T-helper 1 cell treated with Interleukin-12 subunit alpha and Interleukin-12 subunit beta and Interleukin-4 antibody, amounts not matched to agents 30 ng/mL and 1 ng/mL, for 36 hours (primary cell): Measurements from ENCODE around the gene SLX4. TPM values are rescaled to one million over a fixed set of nuclear protein-coding genes. Genes with fewer than 3 reads are reported as not detected.

Experiments
- intact Hi-C: fragments of 100-400 bp; cut with micrococcal nuclease; formaldehyde crosslinking; loops from one replicate; pipeline ENCODE4 v1.15.1; 2024
- total RNA-seq: library from RNA; stranded (reverse); gene quantifications from 2 replicates; pipeline ENCODE4 v1.2.3, GENCODE V29; 2022

The SLX4 gene
- total RNA-seq, 1 donor from 2014 or later: 12.0 TPM

- intact Hi-C loops: no loop called here
Measured at GRCh38 chr16:3554351-3554928, 57.0 kb downstream of the SLX4 start.

GRCh38 chr16:3553138-3553923, 58.1 kb downstream of the SLX4 start:
- intact Hi-C loops: no loop called here

- intact Hi-C loops: no loop called here
Measured at GRCh38 chr16:3550851-3551847, 60.3 kb downstream of the SLX4 start.

DNA sequence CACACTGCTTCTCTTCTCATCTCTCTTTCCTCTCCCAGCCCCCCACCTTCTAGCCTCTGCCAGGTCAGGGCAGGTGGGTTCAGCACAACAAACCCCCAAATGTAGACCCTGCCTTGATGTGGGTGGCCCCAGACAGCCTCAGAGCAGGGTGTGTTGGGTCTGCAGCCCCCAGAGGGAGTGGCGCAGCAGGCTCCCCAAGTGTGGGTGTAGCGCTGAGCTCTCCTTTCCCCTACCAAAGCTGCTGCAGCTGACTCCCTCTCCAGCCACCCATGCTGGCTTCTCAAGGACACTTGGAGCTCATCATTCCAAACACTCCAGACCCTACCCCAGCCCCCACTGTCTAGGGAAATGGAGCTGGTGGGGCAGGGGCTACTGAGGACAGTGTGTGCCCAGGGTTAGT, 61.5 kb downstream of the SLX4 start:
- intact Hi-C loops: no loop called here

- intact Hi-C loops: no loop called here
Measured at GRCh38 chr16:3548859-3549258, 62.5 kb downstream of the SLX4 start.

DNA sequence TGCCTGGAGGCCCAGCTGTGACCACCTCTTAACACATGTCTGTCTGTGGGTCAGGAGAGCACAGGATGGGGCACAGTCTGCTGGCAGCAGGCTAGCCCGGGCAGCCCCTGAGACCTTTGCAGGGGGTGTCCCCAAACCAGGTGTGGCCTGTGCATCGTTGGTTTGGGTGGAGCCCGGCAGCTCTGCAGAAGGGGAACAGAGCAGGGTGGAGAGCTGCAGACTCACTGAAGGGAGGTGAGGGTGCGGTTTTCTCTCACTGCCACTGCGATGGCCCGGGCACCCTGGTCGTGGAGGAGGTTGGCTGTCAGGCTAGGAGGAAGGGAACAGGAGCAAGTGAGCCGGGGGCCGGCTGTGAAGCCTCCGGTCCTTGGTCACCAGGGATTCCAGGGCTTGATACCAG, 63.0 kb downstream of the SLX4 start:
- intact Hi-C loops: no loop called here

DNA sequence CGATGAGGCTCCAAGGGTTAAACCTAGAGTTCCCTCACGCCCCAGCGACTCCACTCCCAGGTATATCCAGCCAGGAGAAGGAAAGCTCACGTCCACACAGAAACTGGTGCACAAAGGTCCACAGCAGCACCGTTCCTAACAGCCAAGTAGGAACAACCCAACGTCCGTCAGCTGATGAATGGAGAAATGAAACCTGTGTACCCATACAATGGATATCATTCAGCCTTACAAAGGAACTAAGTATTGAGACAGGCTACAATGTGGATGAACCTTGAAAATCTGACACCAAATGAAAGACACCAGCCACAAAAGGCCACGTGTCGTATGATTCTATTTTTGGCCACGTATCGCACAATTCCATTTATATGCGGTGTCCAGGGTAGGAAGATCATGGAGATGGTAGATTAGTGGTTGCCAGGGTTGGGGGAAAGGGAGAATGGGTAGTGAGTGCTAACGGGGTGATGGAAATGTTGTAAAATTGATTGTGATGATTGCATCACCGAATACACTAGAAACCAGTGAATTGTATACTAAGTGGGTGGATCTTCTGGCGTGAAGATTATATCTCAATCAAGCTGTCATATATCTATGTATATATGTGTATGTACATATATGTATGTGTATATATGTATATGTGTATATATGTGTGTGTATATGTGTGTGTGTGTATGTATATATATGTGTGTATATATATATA, 64.3 kb downstream of the SLX4 start:
- intact Hi-C loops: no loop called here

GRCh38 chr16:3542601-3543373, 68.6 kb downstream of the SLX4 start:
- intact Hi-C loops: no loop called here

DNA sequence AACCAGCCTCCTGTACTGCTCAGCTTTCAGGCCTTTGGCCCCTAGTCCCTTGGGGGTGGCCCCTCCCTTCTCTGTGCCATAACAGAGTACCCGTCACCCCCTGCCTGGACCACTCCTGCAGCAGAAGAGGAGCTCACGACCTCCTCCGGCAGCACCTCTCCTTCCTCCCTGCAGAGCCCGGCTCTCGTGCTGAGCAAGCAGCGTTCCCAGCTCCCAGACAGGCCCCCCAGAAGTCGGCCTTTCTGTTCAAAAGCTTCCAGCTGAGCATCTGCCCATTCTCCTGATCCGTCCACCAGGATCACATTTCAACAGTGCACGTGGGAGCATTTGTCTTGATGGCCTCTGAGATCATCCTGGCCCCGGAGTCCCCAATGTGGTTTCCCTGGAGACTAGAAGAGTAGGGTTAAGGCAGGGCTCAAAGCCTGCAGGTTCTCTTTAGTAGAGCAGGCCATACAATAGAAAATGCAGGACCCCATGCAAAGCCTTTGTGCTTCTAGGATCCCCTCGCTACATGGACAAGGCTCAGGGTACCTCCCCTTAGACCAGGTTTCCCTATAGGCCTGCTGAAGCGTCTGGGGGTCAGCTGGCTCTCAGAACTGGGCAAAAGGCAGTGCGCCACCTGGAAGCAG, 69.8 kb downstream of the SLX4 start:
- intact Hi-C loops: no loop called here

GRCh38 chr16:3538222-3538621, 73.2 kb downstream of the SLX4 start:
- intact Hi-C loops: no loop called here

DNA sequence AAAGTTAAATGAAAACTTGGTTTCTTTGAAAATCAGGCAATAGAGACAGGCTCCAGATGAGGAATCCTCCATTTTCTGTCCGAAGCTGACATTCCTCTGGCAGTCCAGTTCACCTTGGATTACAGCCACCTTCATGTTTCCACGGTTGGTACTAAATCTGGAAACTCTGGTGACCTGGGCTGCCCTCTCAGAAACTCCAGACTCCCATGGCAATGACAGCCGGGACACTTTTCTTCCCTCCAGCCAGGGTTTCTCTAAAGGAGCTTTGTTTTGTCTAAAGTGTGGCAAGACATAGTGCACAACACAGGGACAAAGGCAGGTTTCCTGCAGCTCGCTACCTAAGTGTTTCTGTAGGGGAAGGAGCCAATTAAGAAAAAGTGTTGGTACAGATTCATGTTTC, 74.6 kb downstream of the SLX4 start:
- intact Hi-C loops: no loop called here

DNA sequence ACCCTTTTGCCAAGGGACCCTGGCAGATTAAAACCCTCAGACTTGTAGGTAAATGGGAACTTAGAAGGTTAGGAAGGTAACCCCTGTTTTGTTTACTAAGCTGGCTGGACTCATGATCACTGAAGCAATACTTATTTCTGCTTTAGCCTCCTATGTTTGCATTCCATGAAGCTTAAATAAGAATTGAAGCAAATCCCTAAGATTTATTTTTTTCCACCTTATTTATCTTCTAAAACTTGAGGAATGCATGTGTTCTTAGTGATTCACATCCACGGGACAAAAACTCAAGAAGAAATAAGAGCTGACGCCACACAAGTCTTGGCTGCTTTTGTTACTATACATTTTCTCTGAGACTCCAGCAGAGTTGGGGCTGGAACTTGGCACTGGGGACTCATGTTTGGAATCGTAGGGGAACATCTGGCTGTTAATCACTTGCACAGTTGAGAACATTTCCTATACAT, 75.1 kb downstream of the SLX4 start:
- intact Hi-C loops: no loop called here

DNA sequence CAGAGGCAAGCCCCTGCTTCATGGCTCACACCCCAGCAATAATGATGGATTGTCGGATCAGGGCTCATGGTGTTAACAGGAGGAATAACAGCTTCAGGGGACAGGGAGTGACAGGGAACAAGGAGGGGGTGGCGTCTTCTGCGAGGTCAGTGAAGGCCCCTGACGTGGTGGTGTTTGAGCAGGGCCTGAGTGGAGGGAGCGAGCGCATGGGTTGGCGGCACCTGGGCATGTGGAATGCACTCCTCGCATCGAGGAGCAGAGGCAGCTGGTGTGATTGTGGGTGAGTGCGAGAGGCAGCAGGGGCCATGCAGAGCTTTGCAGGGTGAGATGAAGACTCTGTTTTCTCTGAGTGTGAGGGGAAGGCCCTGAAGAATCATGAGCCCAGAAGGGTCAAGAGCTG, 77.3 kb downstream of the SLX4 start:
- intact Hi-C loops: no loop called here

- intact Hi-C loops: no loop called here
Measured at GRCh38 chr16:3532741-3533140, 78.7 kb downstream of the SLX4 start.

Other genes starting within 250 kb of the SLX4 start
- 18.8 and 22.1 TPM in 2 replicates for gene ZSCAN32, start 210.6 kb downstream of the SLX4 start, total RNA-seq
- 11.3 and 12.6 TPM in 2 replicates for gene ZNF174, start 210.4 kb downstream of the SLX4 start, total RNA-seq
- 2.8 and 3.0 TPM in 2 replicates for gene ZNF597, start 168.1 kb downstream of the SLX4 start, total RNA-seq
- 53.3 and 53.7 TPM in 2 replicates for gene NAA60, start 167.9 kb downstream of the SLX4 start, total RNA-seq
- not detected in 2 replicates for gene C16orf90, start 116.1 kb downstream of the SLX4 start, total RNA-seq
- 27.4 and 28.1 TPM in 2 replicates for gene CLUAP1, start 110.6 kb downstream of the SLX4 start, total RNA-seq
- 96.4 and 99.9 TPM in 2 replicates for gene NLRC3, start 34.2 kb downstream of the SLX4 start, total RNA-seq
- gene DNASE1, start 43.1 kb upstream of the SLX4 start, total RNA-seq: 32.2 and 33.5 TPM in 2 replicates
- 145 TPM in 2 replicates for gene TRAP1, start 105.9 kb upstream of the SLX4 start, total RNA-seq